PC-9 (cell line): ENCODE data around the gene CCDC78.

Experiments used
- CTCF ChIP-seq: fragments of 200-600 bp; sonication (generic); conservative IDR thresholded peaks from 2 replicates; pipeline ENCODE4 v1.6.1; 2017; ENCODE audit warnings: mixed run types, antibody characterized with exemption, mild to moderate bottlenecking, moderate library complexity
- EZH2 ChIP-seq: fragments of 200-600 bp; sonication (generic); IDR thresholded peaks from 2 replicates; pipeline ENCODE4 v1.8.0; 2017; ENCODE audit warnings: antibody characterized with exemption, low read depth

- TF ChIP-seq CTCF = no peak
- TF ChIP-seq EZH2 = no peak
Measured at GRCh38 chr16:678858-679813, 47.1 kb downstream of the CCDC78 start.
